DMS53 treated with DMSO at 0.1 percent for 48 hours (cell line): Measurements from ENCODE around the gene DIABLO.

Source experiments
- DNase-seq: peaks from one replicate; lab custom pipeline; 2025; ENCODE audit not compliant: unreplicated experiment; lab: John Stamatoyannopoulos, UW

Gene DIABLO

GRCh38 chr12:122159882-122160281 is 66.0 kb downstream of the DIABLO start:
- no peak for DNase-seq

GRCh38 chr12:122158700-122159285 is 67.1 kb downstream of the DIABLO start:
- no peak for DNase-seq
